ENCODE measurements around the gene FGF5. TPM values are rescaled to one million over a fixed set of nuclear protein-coding genes. Genes with fewer than 3 reads are reported as not detected.
"Not testable (repeated sequence)": the region's sequence is repeated elsewhere in the genome, so short reads cannot be mapped to it uniquely, and the experiment has no call there.

The FGF5 gene
- total RNA-seq, 1 experiment from 2014 or later, result 2.6 TPM

- ATAC-seq, result no peak
- no peak overlapping the region for H3K4me3 ChIP-seq (ENCODE audit: low read length)
- ChIA-PET CTCF (no interaction called here), POLR2A (ENCODE audit: unreplicated experiment) (interaction anchor here (0.7 kb wide), 1 partner anchor 28 kb away, joined by 9 read pairs; no protein-coding TSS in a partner anchor)
- no peak overlapping the region for H3K9ac ChIP-seq (ENCODE audit: low read length)
- TF ChIP-seq EZH2 (IDR thresholded peaks at IDR 0.05; ENCODE audit: low read length, unreplicated experiment), result no peak
- TF ChIP-seq, protein P1, sequence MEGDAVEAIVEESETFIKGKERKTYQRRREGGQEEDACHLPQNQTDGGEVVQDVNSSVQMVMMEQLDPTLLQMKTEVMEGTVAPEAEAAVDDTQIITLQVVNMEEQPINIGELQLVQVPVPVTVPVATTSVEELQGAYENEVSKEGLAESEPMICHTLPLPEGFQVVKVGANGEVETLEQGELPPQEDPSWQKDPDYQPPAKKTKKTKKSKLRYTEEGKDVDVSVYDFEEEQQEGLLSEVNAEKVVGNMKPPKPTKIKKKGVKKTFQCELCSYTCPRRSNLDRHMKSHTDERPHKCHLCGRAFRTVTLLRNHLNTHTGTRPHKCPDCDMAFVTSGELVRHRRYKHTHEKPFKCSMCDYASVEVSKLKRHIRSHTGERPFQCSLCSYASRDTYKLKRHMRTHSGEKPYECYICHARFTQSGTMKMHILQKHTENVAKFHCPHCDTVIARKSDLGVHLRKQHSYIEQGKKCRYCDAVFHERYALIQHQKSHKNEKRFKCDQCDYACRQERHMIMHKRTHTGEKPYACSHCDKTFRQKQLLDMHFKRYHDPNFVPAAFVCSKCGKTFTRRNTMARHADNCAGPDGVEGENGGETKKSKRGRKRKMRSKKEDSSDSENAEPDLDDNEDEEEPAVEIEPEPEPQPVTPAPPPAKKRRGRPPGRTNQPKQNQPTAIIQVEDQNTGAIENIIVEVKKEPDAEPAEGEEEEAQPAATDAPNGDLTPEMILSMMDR (conservative IDR thresholded peaks at IDR 0.05; ENCODE audit: low read depth, low read length), result no peak
- TF ChIP-seq EZH2phosphoT487 (IDR thresholded peaks at IDR 0.05; ENCODE audit: borderline replicate concordance, low read length), result no peak
- H3K79me2 ChIP-seq (ENCODE audit: low read length), result no peaks in the 10 kb centered on the region
- no peaks in the 10 kb centered on the region for H3K27me3 ChIP-seq (ENCODE audit: low read length)
- DNase-seq, result no peak
- H3K4me1 ChIP-seq (ENCODE audit: insufficient read depth, low read length), result no peaks in the 10 kb centered on the region
- H3K36me3 ChIP-seq (ENCODE audit: low read depth, low read length), result no peaks in the 10 kb centered on the region
- no peak overlapping the region for H3K27ac ChIP-seq (ENCODE audit: low read length)
- H2AFZ ChIP-seq (ENCODE audit: low read length), result no peak overlapping the region
- no peaks in the 10 kb centered on the region for H4K20me1 ChIP-seq (ENCODE audit: low read length)
- BruUV-seq (replicated peaks), result no TSS peak
- H3K4me2 ChIP-seq (ENCODE audit: low read length), result no peak overlapping the region
- no peaks in the 10 kb centered on the region for H3K9me2 ChIP-seq (replicated peaks; ENCODE audit: low read length)
- H3F3A ChIP-seq (ENCODE audit: low read length, unreplicated experiment), result no peaks in the 10 kb centered on the region
- H3K9me3 ChIP-seq (ENCODE audit: low read length), result no peaks in the 10 kb centered on the region
- intact Hi-C loops (cut with micrococcal nuclease), result no loop called here
Observed at GRCh38 chr4:80286451-80286850, 20.0 kb downstream of the FGF5 start.

GRCh38 chr4:80290665-80291064 lies 24.2 kb downstream of the FGF5 start:
- BruUV-seq (replicated peaks); H3K27ac ChIP-seq (ENCODE audit: low read length); intact Hi-C loops (cut with micrococcal nuclease); H3K4me2 ChIP-seq (ENCODE audit: low read length); H3K4me3 ChIP-seq (ENCODE audit: low read length); H3K79me2 ChIP-seq (ENCODE audit: low read length); ATAC-seq; H3K9ac ChIP-seq (ENCODE audit: low read length); H3F3A ChIP-seq (ENCODE audit: low read length, unreplicated experiment); H3K27me3 ChIP-seq (ENCODE audit: low read length); H3K9me2 ChIP-seq (replicated peaks; ENCODE audit: low read length); CTCF ChIA-PET; H3K9me3 ChIP-seq (ENCODE audit: low read length); POLR2A ChIA-PET (ENCODE audit: unreplicated experiment); H2AFZ ChIP-seq (ENCODE audit: low read length); H3K36me3 ChIP-seq (ENCODE audit: low read depth, low read length); DNase-seq; H4K20me1 ChIP-seq (ENCODE audit: low read length); H3K4me1 ChIP-seq (ENCODE audit: insufficient read depth, low read length): not testable (repeated sequence)

- no peaks in the 10 kb centered on the region for H3K27me3 ChIP-seq (ENCODE audit: low read length)
Observed at GRCh38 chr4:80294206-80294605, 27.7 kb downstream of the FGF5 start.

More at GRCh38 chr4:80294206-80294605, 27.7 kb downstream of the FGF5 start:
- Histone ChIP-seq H3K4me3 (ENCODE audit: low read length) (no peak overlapping the region), H3F3A (ENCODE audit: low read length, unreplicated experiment) (no peaks in the 10 kb centered on the region), H3K4me2 (ENCODE audit: low read length) (no peak overlapping the region), H3K27ac (ENCODE audit: low read length) (no peak overlapping the region), H3K9me3 (ENCODE audit: low read length) (no peaks in the 10 kb centered on the region), H4K20me1 (ENCODE audit: low read length) (no peaks in the 10 kb centered on the region), H3K9me2 (replicated peaks; ENCODE audit: low read length) (no peaks in the 10 kb centered on the region), H3K79me2 (ENCODE audit: low read length) (no peaks in the 10 kb centered on the region), H2AFZ (ENCODE audit: low read length) (no peak overlapping the region), H3K4me1 (ENCODE audit: insufficient read depth, low read length) (no peaks in the 10 kb centered on the region), H3K9ac (ENCODE audit: low read length) (no peak overlapping the region), H3K36me3 (ENCODE audit: low read depth, low read length) (no peaks in the 10 kb centered on the region)
- DNase-seq, result no peak
- TF ChIP-seq EZH2phosphoT487 (IDR thresholded peaks at IDR 0.05; ENCODE audit: borderline replicate concordance, low read length) (no peak), EZH2 (IDR thresholded peaks at IDR 0.05; ENCODE audit: low read length, unreplicated experiment) (no peak)
- TF ChIP-seq, protein P1 (conservative IDR thresholded peaks at IDR 0.05; ENCODE audit: low read depth, low read length), result no peak
- ATAC-seq, result no peak
- POLR2A ChIA-PET (ENCODE audit: unreplicated experiment), result no interaction called here
- CTCF ChIA-PET, result no interaction called here
- no TSS peak for BruUV-seq (replicated peaks)
- intact Hi-C loops (cut with micrococcal nuclease), result no loop called here
